Endothelial cell of hepatic sinusoid (primary cell): ENCODE results near the gene PPRC1.
"Not testable (repeated sequence)": the region's sequence is repeated elsewhere in the genome, so short reads cannot be mapped to it uniquely, and the experiment has no call there.

Experiments used
- in situ Hi-C: cut with HindIII; loops from 2 replicates; pipeline ENCODE4 v1.10.0; 2017; ENCODE audit warnings: low sequenced_read_pairs

The PPRC1 gene

DNA sequence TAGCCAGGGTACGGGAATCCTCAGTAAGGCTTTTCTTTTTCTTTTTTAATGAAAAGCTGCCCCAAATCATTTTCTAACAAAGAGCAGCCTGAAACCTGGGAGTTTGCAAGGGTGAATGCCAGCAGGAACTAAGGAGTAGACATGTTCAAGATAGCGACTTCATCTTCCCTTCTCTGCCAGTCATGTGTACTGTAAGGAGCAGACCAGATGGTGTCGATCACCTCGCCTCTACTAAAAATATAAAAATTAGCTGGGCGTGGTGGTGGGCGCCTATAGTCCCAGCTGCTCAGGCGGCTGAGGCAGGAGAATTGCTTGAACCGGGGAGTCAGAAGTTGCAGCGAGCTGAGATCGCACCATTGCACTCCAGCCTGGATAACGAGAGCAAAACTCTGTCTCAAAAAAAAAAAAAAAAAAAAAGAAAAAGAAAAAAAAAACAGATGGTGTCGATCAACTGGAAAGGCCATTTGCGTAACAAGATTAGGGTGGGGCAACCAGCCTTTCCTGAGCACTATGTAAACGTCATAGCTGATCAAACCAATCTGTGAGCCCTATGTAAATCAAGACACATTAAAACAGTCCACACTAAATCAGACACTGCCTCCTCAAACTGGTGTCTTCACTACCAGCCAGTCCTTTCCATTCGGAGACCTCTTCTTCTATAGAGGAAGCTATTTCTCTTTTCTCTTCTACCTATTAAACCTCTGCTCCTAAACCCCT is 53.1 kb downstream of the PPRC1 start:
- in situ Hi-C loops, result no loop called here

- in situ Hi-C loops, result no loop called here
Measured at GRCh38 chr10:102188298-102188940, 55.6 kb downstream of the PPRC1 start.

DNA sequence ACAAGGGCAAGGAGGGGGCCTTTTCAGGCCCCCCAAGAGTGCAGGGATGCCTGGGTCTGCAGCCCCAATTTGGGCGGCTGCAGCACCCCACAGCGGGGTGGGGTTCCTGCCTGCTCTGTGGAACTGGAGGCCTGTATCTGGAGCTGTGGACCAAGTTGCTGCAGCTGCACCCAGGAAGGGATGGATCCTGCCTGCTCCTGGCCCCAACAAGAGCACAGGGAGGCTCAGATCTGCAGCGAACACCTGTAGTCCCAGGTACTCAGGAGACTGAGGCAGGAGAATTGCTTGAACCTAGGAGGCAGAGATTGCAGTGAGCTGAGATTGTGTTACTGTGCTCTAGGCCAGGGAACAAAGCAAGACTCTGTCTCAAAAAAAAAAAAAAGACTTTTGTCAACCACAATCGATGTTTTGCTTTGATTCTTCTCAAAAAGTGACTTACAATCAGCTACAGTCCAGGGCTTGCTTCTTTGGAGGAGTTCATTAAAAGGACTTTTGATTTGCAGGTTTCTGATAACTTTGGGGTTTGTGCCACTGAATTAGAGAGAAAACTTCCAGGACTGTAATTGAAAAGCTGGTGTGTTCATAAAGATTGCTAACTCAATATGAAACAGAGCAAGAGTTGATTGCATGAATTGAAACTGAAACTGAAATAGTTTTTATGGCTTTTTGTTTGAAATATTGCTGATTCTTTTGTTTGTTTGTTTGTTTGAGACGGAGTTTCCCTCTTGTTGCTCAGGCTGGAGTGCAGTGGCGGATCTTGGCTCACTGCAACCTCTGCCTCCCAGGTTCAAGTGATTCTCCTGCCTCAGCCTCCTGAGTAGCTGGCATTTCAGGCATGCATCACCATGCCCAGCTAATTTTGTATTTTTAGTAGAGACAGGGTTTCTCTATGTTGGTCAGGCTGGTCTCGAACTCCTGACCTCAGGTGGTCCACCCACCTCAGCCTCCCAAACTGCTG is 56.4 kb downstream of the PPRC1 start:
- in situ Hi-C loops, result not testable (repeated sequence)

DNA sequence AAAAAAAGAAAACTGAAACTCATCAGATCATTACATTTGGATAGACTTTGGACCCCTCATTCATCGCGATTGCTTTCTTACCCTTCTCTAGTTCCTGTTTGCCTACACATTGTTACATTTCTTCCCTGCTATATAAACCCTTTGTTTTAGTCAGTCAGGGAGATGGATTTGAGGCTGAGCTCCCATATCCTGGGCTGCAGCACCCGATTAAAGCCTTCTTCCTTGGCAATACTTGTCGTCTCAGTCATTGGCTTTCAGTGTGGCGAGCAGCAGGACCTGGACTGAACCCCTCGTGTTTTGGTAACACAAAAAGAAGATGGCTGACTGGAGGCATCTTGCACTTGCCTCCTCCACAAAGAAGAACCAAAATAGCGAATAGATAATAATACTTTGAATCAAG is 59.1 kb downstream of the PPRC1 start:
- in situ Hi-C loops, result no loop called here

DNA sequence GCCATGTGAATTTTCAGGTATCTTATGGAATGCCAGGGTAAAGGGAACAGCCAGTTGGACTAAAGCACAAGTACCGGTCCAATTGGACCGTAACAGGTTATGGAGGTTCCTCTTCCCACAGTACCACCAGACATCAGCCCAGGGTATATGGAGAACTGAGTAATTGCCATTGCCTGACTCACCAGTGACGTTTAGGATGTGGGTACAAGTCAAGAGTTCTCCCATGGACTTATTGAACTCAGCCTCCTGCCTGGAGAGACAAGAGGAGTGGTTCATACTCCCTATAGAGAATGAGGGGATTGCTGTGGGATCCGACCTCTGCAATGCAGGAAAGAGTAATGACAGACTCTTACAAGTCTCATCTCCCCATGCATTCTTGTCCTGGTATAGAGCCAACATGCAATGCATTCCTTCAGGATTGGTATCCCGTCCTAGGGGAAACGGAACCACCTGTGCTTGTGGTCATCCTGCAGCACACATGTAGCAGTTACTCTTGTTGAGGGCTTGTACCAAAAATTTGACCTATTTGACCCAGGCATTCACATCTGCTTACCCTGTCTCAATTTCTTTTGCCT is 62.5 kb downstream of the PPRC1 start:
- in situ Hi-C loops, result no loop called here

GRCh38 chr10:102196893-102197292 is 64.1 kb downstream of the PPRC1 start:
- in situ Hi-C loops, result no loop called here

DNA sequence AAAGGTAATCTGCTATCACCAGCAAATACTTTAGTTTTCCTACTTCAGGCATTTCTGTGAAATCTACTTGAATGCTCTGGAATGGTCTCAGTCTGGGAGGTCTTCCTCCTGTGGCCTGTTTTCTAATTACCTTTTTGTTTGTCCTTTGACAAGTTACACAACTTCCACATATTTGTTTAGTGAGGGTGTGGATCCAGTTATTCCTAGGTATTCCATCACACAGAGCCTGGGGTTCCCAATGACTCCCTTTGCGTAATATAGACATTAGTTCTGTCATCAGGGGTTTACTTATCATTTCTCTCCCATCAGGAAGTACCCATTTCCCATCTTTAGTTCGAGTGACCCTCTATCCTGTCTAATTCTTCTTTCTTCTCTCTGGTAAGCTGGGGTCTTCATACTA is 65.2 kb downstream of the PPRC1 start:
- in situ Hi-C loops, result no loop called here
